HEK293T (cell line): ENCODE data around the gene CCDC175.

Experiments
- ARNT ChIP-seq: fragments of 450-650 bp; IDR thresholded peaks from 2 replicates; pipeline ENCODE4 v1.6.1; 2017; ENCODE audit warnings: mild to moderate bottlenecking
- BHLHE40 ChIP-seq: fragments of 450-650 bp; IDR thresholded peaks from 2 replicates; pipeline ENCODE4 v1.6.1; 2016; ENCODE audit warnings: mild to moderate bottlenecking, moderate library complexity, borderline replicate concordance
- ELF4 ChIP-seq: fragments of 450-650 bp; IDR thresholded peaks from 2 replicates; pipeline ENCODE4 v1.6.1; 2017; ENCODE audit warnings: antibody characterized with exemption
- FOXA1 ChIP-seq: fragments of 450-650 bp; IDR thresholded peaks from 2 replicates; pipeline ENCODE4 v1.6.1; 2016; ENCODE audit warnings: mild to moderate bottlenecking
- FOXK2 ChIP-seq: fragments of 450-650 bp; IDR thresholded peaks from 2 replicates; pipeline ENCODE4 v1.6.1; 2016; ENCODE audit warnings: mild to moderate bottlenecking
- L3MBTL2 ChIP-seq: fragments of 450-650 bp; conservative IDR thresholded peaks from 2 replicates; pipeline ENCODE4 v1.6.1; 2016; ENCODE audit warnings: mild to moderate bottlenecking
- LEF1 ChIP-seq: fragments of 450-650 bp; IDR thresholded peaks from 2 replicates; pipeline ENCODE4 v1.6.1; 2017; ENCODE audit warnings: mild to moderate bottlenecking, borderline replicate concordance
- NFRKB ChIP-seq: fragments of 450-650 bp; IDR thresholded peaks from 2 replicates; pipeline ENCODE4 v1.6.1; 2016; ENCODE audit warnings: mild to moderate bottlenecking, moderate library complexity
- PKNOX1 ChIP-seq: fragments of 450-650 bp; IDR thresholded peaks from 2 replicates; pipeline ENCODE4 v1.6.1; 2016
- SP1 ChIP-seq: fragments of 450-650 bp; IDR thresholded peaks from 2 replicates; pipeline ENCODE4 v1.6.1; 2017
- SUZ12 ChIP-seq: fragments of 450-650 bp; IDR thresholded peaks from 2 replicates; pipeline ENCODE4 v1.6.1; 2016; ENCODE audit warnings: mild to moderate bottlenecking
- TARDBP ChIP-seq: fragments of 450-650 bp; IDR thresholded peaks from 2 replicates; pipeline ENCODE4 v1.6.1; 2016
- ZNF384 ChIP-seq: fragments of 450-650 bp; IDR thresholded peaks from 2 replicates; pipeline ENCODE4 v1.6.1; 2016

- no peak for TF ChIP-seq NFRKB
- TF ChIP-seq TARDBP = no peak
- TF ChIP-seq ARNT = no peak
- TF ChIP-seq SUZ12 = no peak
- TF ChIP-seq FOXK2 = no peak
- TF ChIP-seq LEF1 = no peak
- no peak for TF ChIP-seq SP1
- no peak for TF ChIP-seq L3MBTL2
- no peak for TF ChIP-seq FOXA1
- TF ChIP-seq ELF4 = no peak
- no peak for TF ChIP-seq PKNOX1
- no peak for TF ChIP-seq ZNF384
- no peak for TF ChIP-seq BHLHE40
These were observed 37.7 kb downstream of the CCDC175 start for GRCh38 chr14:59538936-59539335.
